Subcutaneous abdominal adipose tissue (tissue), 5 donors: Measurements from ENCODE around the gene TSPAN32.

Source experiments
- H3K27ac ChIP-seq: one replicate; pipeline ENCODE4 v1.7.0; 2013; ENCODE audit warnings: low read depth, mild to moderate bottlenecking, inconsistent platforms, low read length, moderate library complexity
- H3K27me3 ChIP-seq, 5 donors: one replicate each; pipeline ENCODE4 v1.7.0; 2013; ENCODE audit warnings: low read length in 5 of 5, inconsistent platforms in 1 of 5; ENCODE audit not compliant: control insufficient read depth in 5 of 5, insufficient read depth in 4 of 5
- H3K36me3 ChIP-seq, 5 donors: one replicate each; pipeline ENCODE4 v1.7.0; 2013; ENCODE audit warnings: low read length in 5 of 5; ENCODE audit not compliant: control insufficient read depth in 5 of 5, insufficient read depth in 5 of 5
- H3K4me1 ChIP-seq, 5 donors: one replicate each; pipeline ENCODE4 v1.7.0; 2013; ENCODE audit warnings: low read length in 5 of 5, mild to moderate bottlenecking in 3 of 5, moderate library complexity in 1 of 5; ENCODE audit not compliant: control insufficient read depth in 5 of 5, insufficient read depth in 5 of 5
- H3K4me3 ChIP-seq, 5 donors: one replicate each; pipeline ENCODE4 v1.7.0; 2013; ENCODE audit warnings: low read length in 5 of 5, low read depth in 1 of 5
- H3K9ac ChIP-seq, 5 donors: one replicate each; pipeline ENCODE4 v1.7.0; 2013; ENCODE audit warnings: low read length in 5 of 5, mild to moderate bottlenecking in 4 of 5, moderate library complexity in 3 of 5
- H3K9me3 ChIP-seq, 5 donors: one replicate each; pipeline ENCODE4 v1.7.0; 2013; ENCODE audit warnings: low read length in 5 of 5; ENCODE audit not compliant: control insufficient read depth in 5 of 5
- donor health status: healthy.
- donor health status: healthy.
- donor health status: healthy.
- donor health status: healthy.
- donor health status: healthy.

TSPAN32 gene

GRCh38 chr11:2267306-2267850 lies 34.4 kb upstream of the TSPAN32 start:
- no peak overlapping the region for H3K4me3 ChIP-seq
- no peak overlapping the region for H3K9ac ChIP-seq
- peaks cover 1 to 39% (median 17%) of the 10 kb centered on the region in 5 donors for H3K4me1 ChIP-seq
- peaks cover 23 to 34% (median 30%) of the 10 kb centered on the region in 5 donors for H3K27me3 ChIP-seq
- no peak overlapping the region for H3K27ac ChIP-seq
- H3K36me3 ChIP-seq: no peaks in the 10 kb centered on the region
- no peaks in the 10 kb centered on the region for H3K9me3 ChIP-seq

GRCh38 chr11:2267851-2268728 lies 33.7 kb upstream of the TSPAN32 start:
- Histone ChIP-seq H3K36me3 (no peaks in the 10 kb centered on the region), H3K9me3 (no peaks in the 10 kb centered on the region), H3K4me1 (peaks cover 1 to 39% (median 17%) of the 10 kb centered on the region in 5 donors), H3K27ac (no peak overlapping the region), H3K9ac (no peak overlapping the region), H3K4me3 (no peak overlapping the region), H3K27me3 (peaks cover 23 to 39% (median 30%) of the 10 kb centered on the region in 5 donors)

GRCh38 chr11:2268729-2269600 lies 32.8 kb upstream of the TSPAN32 start:
- Histone ChIP-seq H3K27ac (no peak overlapping the region), H3K4me1 (peaks cover 1 to 39% (median 17%) of the 10 kb centered on the region in 5 donors), H3K9ac (peak overlapping the region in 1 of 5 donors; percentile 26), H3K4me3 (peak overlapping the region in 4 of 5 donors; percentile 28 to 63 (median 48)), H3K36me3 (no peaks in the 10 kb centered on the region), H3K9me3 (no peaks in the 10 kb centered on the region), H3K27me3 (peaks cover 23 to 39% (median 30%) of the 10 kb centered on the region in 5 donors)

GRCh38 chr11:2269601-2270321 lies 32.1 kb upstream of the TSPAN32 start:
- Histone ChIP-seq H3K27me3 (peaks cover 23 to 39% (median 30%) of the 10 kb centered on the region in 5 donors), H3K9ac (no peak overlapping the region)

GRCh38 chr11:2270322-2271076 lies 31.3 kb upstream of the TSPAN32 start, which contains the start of gene ASCL2:
ASCL2 (minus strand) TSS chr11:2270588; CDS start chr11:2270332, 256 bp downstream.
- Histone ChIP-seq H3K4me3 (peak within 1 kb of the TSS in 4 of 5 donors; percentile 47 to 63 (median 52)), H3K9ac (peak within 1 kb of the TSS in 1 of 5 donors; percentile 26), H3K9me3 (no peaks in the 10 kb centered on the region), H3K27ac (no peak within 1 kb of the TSS), H3K27me3 (peaks cover 23 to 39% (median 30%) of the 10 kb centered on the region in 5 donors), H3K36me3 (no peaks in the 10 kb centered on the region), H3K4me1 (peaks cover 1 to 35% (median 17%) of the 10 kb centered on the region in 5 donors)

More at GRCh38 chr11:2269601-2270321, 32.1 kb upstream of the TSPAN32 start:
- Histone ChIP-seq H3K36me3 (no peaks in the 10 kb centered on the region), H3K4me3 (peak overlapping the region in 4 of 5 donors; percentile 27 to 63 (median 52)), H3K27ac (no peak overlapping the region), H3K4me1 (peaks cover 1 to 39% (median 17%) of the 10 kb centered on the region in 5 donors), H3K9me3 (no peaks in the 10 kb centered on the region)

- Histone ChIP-seq H3K4me3 (peak overlapping the region in 2 of 5 donors; percentile 18 to 63), H3K27ac (no peak overlapping the region), H3K9ac (no peak overlapping the region), H3K9me3 (no peaks in the 10 kb centered on the region), H3K36me3 (no peaks in the 10 kb centered on the region), H3K4me1 (peaks cover 0 to 30% (median 16%) of the 10 kb centered on the region in 5 donors), H3K27me3 (peaks cover 23 to 39% (median 30%) of the 10 kb centered on the region in 5 donors)
These were observed 30.8 kb upstream of the TSPAN32 start for GRCh38 chr11:2271077-2271326.

- Histone ChIP-seq H3K4me1 (peaks cover 0 to 27% (median 15%) of the 10 kb centered on the region in 5 donors), H3K27me3 (peaks cover 23 to 39% (median 30%) of the 10 kb centered on the region in 5 donors), H3K9me3 (no peaks in the 10 kb centered on the region), H3K27ac (no peak overlapping the region), H3K9ac (no peak overlapping the region), H3K4me3 (peak overlapping the region in 1 of 5 donors; percentile 63), H3K36me3 (no peaks in the 10 kb centered on the region)
These were observed 30.2 kb upstream of the TSPAN32 start for GRCh38 chr11:2271327-2272227.

- peaks cover 23 to 39% (median 30%) of the 10 kb centered on the region in 5 donors for H3K27me3 ChIP-seq
- H3K9ac ChIP-seq: no peak overlapping the region
- H3K27ac ChIP-seq: no peak overlapping the region
- peaks cover 0 to 32% (median 18%) of the 10 kb centered on the region in 5 donors for H3K4me1 ChIP-seq
- no peaks in the 10 kb centered on the region for H3K9me3 ChIP-seq
- no peaks in the 10 kb centered on the region for H3K36me3 ChIP-seq
- no peak overlapping the region for H3K4me3 ChIP-seq
These were observed 29.4 kb upstream of the TSPAN32 start for GRCh38 chr11:2272228-2272945.
